ENCODE data around the gene TEKT3. TPM values are rescaled to one million over a fixed set of nuclear protein-coding genes. Genes with fewer than 3 reads are reported as not detected.

Gene TEKT3
- total RNA-seq, 1 donor from 2014 or later: not detected

- FAIRE-seq: no peak
- DNase-seq (ENCODE audit: low read depth): peak; percentile 24
- TF ChIP-seq CTCF (IDR thresholded peaks at IDR 0.05; ENCODE audit: insufficient read depth, low read length, severe bottlenecking): peak; percentile 74
- Histone ChIP-seq H3K36me3 (ENCODE audit: control insufficient read depth, insufficient read depth, low read length) (no peaks in the 10 kb centered on the region), H3K4me3 (ENCODE audit: low read depth, low read length) (peak overlapping the region; percentile 40), H3K27me3 (ENCODE audit: control insufficient read depth, insufficient read depth, low read length) (peaks cover 22% of the 10 kb centered on the region)
Measured at GRCh38 chr17:15260376-15261257, 80.8 kb downstream of the TEKT3 start.

- FAIRE-seq (no peak), DNase-seq (ENCODE audit: low read depth) (no peak)
- no peaks in the 10 kb centered on the region for H3K36me3 ChIP-seq (ENCODE audit: control insufficient read depth, insufficient read depth, low read length)
- no peak overlapping the region for H3K4me3 ChIP-seq (ENCODE audit: low read depth, low read length)
- H3K27me3 ChIP-seq (ENCODE audit: control insufficient read depth, insufficient read depth, low read length): peaks cover 12% of the 10 kb centered on the region
- TF ChIP-seq CTCF (IDR thresholded peaks at IDR 0.05; ENCODE audit: insufficient read depth, low read length, severe bottlenecking): no peak
Measured at GRCh38 chr17:15257796-15258512, 83.4 kb downstream of the TEKT3 start.

- Histone ChIP-seq H3K36me3 (ENCODE audit: control insufficient read depth, insufficient read depth, low read length) (no peaks in the 10 kb centered on the region), H3K27me3 (ENCODE audit: control insufficient read depth, insufficient read depth, low read length) (peaks cover 7% of the 10 kb centered on the region), H3K4me3 (ENCODE audit: low read depth, low read length) (no peak overlapping the region)
- peak; percentile 44 for DNase-seq (ENCODE audit: low read depth)
- TF ChIP-seq CTCF (IDR thresholded peaks at IDR 0.05; ENCODE audit: insufficient read depth, low read length, severe bottlenecking): peak; percentile 90
- FAIRE-seq: no peak
Measured at GRCh38 chr17:15257258-15257788, 84.1 kb downstream of the TEKT3 start.

GRCh38 chr17:15256689-15257088 is 84.7 kb downstream of the TEKT3 start:
- DNase-seq (ENCODE audit: low read depth) (no peak), FAIRE-seq (no peak)
- no peaks in the 10 kb centered on the region for H3K36me3 ChIP-seq (ENCODE audit: control insufficient read depth, insufficient read depth, low read length)
- no peak for TF ChIP-seq CTCF (IDR thresholded peaks at IDR 0.05; ENCODE audit: insufficient read depth, low read length, severe bottlenecking)
- H3K27me3 ChIP-seq (ENCODE audit: control insufficient read depth, insufficient read depth, low read length): peaks cover 2% of the 10 kb centered on the region
- H3K4me3 ChIP-seq (ENCODE audit: low read depth, low read length): no peak overlapping the region

GRCh38 chr17:15255713-15256454 is 85.5 kb downstream of the TEKT3 start:
- no peak for TF ChIP-seq CTCF (IDR thresholded peaks at IDR 0.05; ENCODE audit: insufficient read depth, low read length, severe bottlenecking)
- H3K36me3 ChIP-seq (ENCODE audit: control insufficient read depth, insufficient read depth, low read length): no peaks in the 10 kb centered on the region
- DNase-seq (ENCODE audit: low read depth) (no peak), FAIRE-seq (no peak)
- no peak overlapping the region for H3K4me3 ChIP-seq (ENCODE audit: low read depth, low read length)
- H3K27me3 ChIP-seq (ENCODE audit: control insufficient read depth, insufficient read depth, low read length): no peaks in the 10 kb centered on the region

Other genes starting within 250 kb of the TEKT3 start
- gene PMP22, start 76.3 kb downstream of the TEKT3 start, total RNA-seq: 0.13 and 2.6 TPM in 2 replicates
- 1.1 and 1.3 TPM in 2 replicates for gene CDRT4, start 126.0 kb upstream of the TEKT3 start, total RNA-seq
- 14.0 and 29.4 TPM in 2 replicates for gene TVP23C, start 221.9 kb upstream of the TEKT3 start, total RNA-seq

Data from bronchial epithelial cell (primary cell).